ENCODE data around the gene SENP2.

GRCh38 chr3:185585518-185585858, 607 bp upstream of the SENP2 start:
- no peak for TF ChIP-seq CTCF (IDR thresholded peaks at IDR 0.05)
- no peak for TF ChIP-seq POLR2A (IDR thresholded peaks at IDR 0.05)
